OCI-M2 (cell line): Measurements from ENCODE around the gene SCG3.

Source experiments
- DNase-seq: peaks from one replicate; lab custom pipeline; 2025; ENCODE audit not compliant: unreplicated experiment; lab: John Stamatoyannopoulos, UW

SCG3 gene

DNA sequence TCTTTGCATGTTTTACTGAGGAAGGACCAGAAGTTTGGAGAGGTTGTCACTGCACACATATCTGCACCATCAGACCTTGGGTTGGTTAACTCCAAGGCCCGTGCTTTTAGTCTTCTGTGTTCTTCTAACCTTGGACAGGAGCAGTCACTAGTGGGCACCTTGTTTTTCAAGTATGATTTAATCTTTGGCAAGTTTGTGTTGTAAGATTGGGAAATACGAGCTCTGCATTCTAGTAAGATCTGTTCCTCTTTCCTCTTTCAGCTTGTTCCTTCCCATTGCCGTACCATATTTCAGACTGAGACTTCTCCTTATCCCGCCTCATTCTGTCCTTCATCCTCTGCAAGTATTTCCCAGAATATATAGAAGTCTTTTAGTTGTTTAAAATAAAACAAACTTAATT lies 75.2 kb downstream of the SCG3 start:
- no peak for DNase-seq

- no peak for DNase-seq
Measured at GRCh38 chr15:51757450-51757849, 76.1 kb downstream of the SCG3 start.

DNA sequence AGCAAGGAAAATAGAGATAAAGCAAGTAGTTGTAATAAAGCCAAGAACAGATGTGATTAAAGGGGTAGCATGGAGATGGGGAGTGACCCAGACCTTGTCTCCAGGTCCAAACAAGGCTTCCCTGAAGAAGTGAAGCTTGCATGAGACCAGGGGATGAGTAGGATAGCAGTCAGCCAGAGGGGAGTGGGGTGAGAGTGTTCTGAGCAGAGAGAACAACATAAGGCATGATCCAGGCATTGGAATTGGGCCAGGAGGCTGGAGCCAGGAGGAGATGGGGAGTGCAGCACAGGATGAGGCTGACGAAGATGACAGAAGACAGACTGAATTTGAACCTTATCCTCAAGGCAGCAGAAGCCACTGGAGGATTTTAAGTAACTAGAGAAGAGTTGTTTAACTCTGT lies 77.3 kb downstream of the SCG3 start:
- no peak for DNase-seq

DNA sequence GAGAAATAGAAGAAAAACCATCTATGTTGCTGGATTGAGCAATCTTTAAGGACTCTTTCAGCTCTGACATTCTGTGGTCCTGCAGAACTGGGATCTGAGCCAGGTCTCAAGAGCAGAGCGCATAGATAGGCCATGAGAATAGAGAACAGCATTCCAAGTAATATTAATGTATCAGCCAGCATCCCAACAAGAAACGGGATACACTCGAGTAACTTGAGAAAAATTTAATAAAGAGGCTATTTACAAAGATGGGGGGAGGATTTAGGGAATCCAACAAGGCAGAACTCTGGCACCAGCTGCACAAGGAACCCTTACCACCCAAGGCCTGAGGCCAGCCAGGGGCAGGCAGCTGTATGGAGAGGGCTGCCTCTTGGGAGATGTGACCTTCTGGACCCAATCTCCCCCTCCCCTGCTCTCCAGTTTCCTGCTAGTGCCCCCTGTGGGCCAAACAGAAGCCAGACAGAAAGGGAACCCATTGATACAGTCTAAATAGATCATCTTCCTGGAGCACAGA lies 78.3 kb downstream of the SCG3 start:
- no peak for DNase-seq

GRCh38 chr15:51760805-51761204 lies 79.5 kb downstream of the SCG3 start:
- DNase-seq = no peak

DNA sequence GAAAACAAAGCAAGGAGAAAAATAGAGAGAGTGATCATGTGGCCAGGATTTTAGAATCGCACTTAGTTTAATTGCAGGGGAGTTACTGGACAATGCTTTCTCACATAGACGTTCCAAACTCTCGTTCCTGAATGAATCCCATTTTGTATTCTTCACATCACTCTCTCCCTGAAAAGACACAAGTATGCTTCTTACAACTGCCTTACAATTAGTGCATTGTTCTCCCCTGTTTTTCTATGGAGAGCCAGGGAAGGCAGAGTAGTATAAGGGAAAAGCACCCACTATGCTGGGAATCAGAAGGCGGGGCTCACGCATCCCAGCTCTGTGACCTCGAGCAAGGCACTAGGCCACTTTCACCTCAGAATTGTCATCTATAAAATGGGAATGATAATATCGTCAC lies 84.4 kb downstream of the SCG3 start:
- DNase-seq = no peak

DNA sequence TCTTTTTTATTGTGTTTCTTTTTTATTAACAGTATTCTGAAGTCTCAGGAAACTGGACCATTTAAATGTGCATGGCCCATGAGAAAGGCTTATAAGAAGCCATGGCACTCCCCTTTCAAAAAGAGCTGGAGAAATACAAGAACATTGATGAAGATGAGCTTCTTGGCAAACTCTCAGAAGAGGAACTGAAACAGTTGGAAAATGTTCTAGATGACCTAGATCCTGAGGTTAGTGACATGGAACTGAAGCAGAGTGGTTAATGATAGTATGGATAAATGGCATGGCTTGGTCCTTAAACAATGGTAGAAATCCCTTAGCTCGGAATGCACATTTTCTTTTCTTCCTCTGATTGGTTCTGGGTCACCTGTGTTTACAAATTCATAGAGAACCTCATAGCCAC lies 85.0 kb downstream of the SCG3 start:
- DNase-seq = no peak

DNA sequence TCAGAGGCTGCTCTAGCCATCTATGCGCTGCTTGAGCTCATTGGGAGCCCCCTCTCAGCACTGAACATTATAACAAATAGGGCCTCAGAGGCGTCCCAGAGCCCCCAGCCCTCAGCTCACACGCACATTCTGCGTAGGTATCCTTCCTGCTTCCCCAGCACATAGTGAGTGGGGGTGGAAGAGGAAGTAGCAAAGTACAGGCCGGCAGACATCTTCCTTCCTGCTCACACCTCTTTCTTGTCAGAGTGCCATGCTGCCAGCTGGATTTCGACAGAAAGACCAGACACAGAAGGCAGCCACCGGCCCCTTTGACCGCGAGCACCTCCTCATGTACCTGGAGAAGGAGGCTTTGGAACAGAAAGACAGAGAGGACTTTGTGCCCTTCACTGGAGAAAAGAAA lies 86.7 kb downstream of the SCG3 start:
- no peak for DNase-seq
